ENCODE results near the gene TNFSF4.

Gene TNFSF4

GRCh38 chr1:173153503-173153902 is 53.6 kb downstream of the TNFSF4 start:
- H3K9me3 ChIP-seq (ENCODE audit: insufficient read depth, low read length), result no peaks in the 10 kb centered on the region

DNA sequence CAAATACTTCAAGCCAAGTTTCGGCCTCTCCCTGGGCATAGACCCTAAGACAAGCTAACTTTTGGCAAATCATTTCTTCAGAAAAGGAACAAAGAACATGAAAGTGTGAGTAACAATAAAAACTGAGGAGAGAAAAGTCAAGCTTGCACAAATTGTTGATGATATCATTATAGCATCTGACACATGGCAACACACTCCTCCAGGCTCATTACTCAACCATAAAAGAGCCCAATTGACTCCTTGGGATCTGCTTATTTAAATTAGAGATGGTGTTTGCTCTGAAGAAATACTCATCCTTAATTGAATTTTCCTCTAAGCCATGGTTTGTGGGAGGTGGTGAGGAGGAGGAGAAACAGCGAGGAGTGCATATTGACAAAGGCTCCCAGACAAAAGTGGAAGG is 54.5 kb downstream of the TNFSF4 start:
- no peak for TF ChIP-seq EZH2phosphoT487 (IDR thresholded peaks at IDR 0.05; ENCODE audit: low read depth)
- TF ChIP-seq, protein P1, sequence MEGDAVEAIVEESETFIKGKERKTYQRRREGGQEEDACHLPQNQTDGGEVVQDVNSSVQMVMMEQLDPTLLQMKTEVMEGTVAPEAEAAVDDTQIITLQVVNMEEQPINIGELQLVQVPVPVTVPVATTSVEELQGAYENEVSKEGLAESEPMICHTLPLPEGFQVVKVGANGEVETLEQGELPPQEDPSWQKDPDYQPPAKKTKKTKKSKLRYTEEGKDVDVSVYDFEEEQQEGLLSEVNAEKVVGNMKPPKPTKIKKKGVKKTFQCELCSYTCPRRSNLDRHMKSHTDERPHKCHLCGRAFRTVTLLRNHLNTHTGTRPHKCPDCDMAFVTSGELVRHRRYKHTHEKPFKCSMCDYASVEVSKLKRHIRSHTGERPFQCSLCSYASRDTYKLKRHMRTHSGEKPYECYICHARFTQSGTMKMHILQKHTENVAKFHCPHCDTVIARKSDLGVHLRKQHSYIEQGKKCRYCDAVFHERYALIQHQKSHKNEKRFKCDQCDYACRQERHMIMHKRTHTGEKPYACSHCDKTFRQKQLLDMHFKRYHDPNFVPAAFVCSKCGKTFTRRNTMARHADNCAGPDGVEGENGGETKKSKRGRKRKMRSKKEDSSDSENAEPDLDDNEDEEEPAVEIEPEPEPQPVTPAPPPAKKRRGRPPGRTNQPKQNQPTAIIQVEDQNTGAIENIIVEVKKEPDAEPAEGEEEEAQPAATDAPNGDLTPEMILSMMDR (IDR thresholded peaks at IDR 0.05; ENCODE audit: low read depth, low read length), result no peak
- Histone ChIP-seq H3K27ac (ENCODE audit: low read length) (no peak overlapping the region), H3K79me2 (ENCODE audit: low read length) (no peaks in the 10 kb centered on the region), H3K4me1 (ENCODE audit: low read length) (no peaks in the 10 kb centered on the region), H3K36me3 (replicated peaks; ENCODE audit: low read depth, low read length) (no peaks in the 10 kb centered on the region), H3K27me3 (ENCODE audit: low read depth, low read length) (no peaks in the 10 kb centered on the region), H3K4me2 (ENCODE audit: low read length) (no peak overlapping the region), H4K20me1 (ENCODE audit: insufficient read depth, low read length) (no peaks in the 10 kb centered on the region), H2AFZ (ENCODE audit: low read depth, low read length) (no peak overlapping the region), H3K4me3 (ENCODE audit: low read length) (no peak overlapping the region), H3K9ac (ENCODE audit: low read length) (no peak overlapping the region), H3K9me3 (ENCODE audit: insufficient read depth, low read length) (no peaks in the 10 kb centered on the region; the same call in 1 of the 2 replicates)

More at GRCh38 chr1:173153503-173153902, 53.6 kb downstream of the TNFSF4 start:
- TF ChIP-seq EZH2phosphoT487 (IDR thresholded peaks at IDR 0.05; ENCODE audit: low read depth), result no peak
- TF ChIP-seq, protein P1 (IDR thresholded peaks at IDR 0.05; ENCODE audit: low read depth, low read length), result no peak
- Histone ChIP-seq H3K4me3 (ENCODE audit: low read length) (no peak overlapping the region), H3K9ac (ENCODE audit: low read length) (no peak overlapping the region), H2AFZ (ENCODE audit: low read depth, low read length) (no peak overlapping the region), H3K36me3 (replicated peaks; ENCODE audit: low read depth, low read length) (no peaks in the 10 kb centered on the region), H4K20me1 (ENCODE audit: insufficient read depth, low read length) (no peaks in the 10 kb centered on the region), H3K27me3 (ENCODE audit: low read depth, low read length) (no peaks in the 10 kb centered on the region), H3K4me2 (ENCODE audit: low read length) (no peak overlapping the region), H3K79me2 (ENCODE audit: low read length) (no peaks in the 10 kb centered on the region), H3K4me1 (ENCODE audit: low read length) (no peaks in the 10 kb centered on the region), H3K27ac (ENCODE audit: low read length) (no peak overlapping the region)

DNA sequence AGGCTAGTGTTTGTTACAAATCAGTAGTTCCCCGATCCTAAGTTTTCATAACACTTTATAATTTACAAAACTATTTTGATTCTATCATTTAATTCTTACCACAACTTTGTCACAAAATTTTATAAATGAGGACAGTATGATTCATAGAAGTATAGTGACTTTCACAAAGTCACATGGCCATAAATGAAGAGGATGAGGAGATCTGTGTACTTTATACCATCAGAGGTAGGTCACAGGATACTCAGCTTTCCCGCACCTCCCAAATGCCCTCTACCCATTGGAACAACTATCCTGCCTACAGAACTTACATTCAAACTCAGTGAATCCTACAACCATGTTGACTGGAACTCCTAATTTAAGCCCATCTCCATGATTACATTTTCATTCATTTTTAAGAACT is 56.3 kb downstream of the TNFSF4 start:
- no peak for TF ChIP-seq EZH2phosphoT487 (IDR thresholded peaks at IDR 0.05; ENCODE audit: low read depth)
- TF ChIP-seq, protein P1 (IDR thresholded peaks at IDR 0.05; ENCODE audit: low read depth, low read length), result no peak
- Histone ChIP-seq H3K4me3 (ENCODE audit: low read length) (no peak overlapping the region), H3K27me3 (ENCODE audit: low read depth, low read length) (no peaks in the 10 kb centered on the region), H3K9ac (ENCODE audit: low read length) (no peak overlapping the region), H3K79me2 (ENCODE audit: low read length) (no peaks in the 10 kb centered on the region), H3K9me3 (ENCODE audit: insufficient read depth, low read length) (peaks cover 4% of the 10 kb centered on the region), H3K4me1 (ENCODE audit: low read length) (no peaks in the 10 kb centered on the region), H3K27ac (ENCODE audit: low read length) (no peak overlapping the region), H3K36me3 (replicated peaks; ENCODE audit: low read depth, low read length) (no peaks in the 10 kb centered on the region), H4K20me1 (ENCODE audit: insufficient read depth, low read length) (no peaks in the 10 kb centered on the region), H3K4me2 (ENCODE audit: low read length) (no peak overlapping the region), H2AFZ (ENCODE audit: low read depth, low read length) (no peak overlapping the region)

- Histone ChIP-seq H2AFZ (ENCODE audit: low read depth, low read length) (no peak overlapping the region), H3K27me3 (ENCODE audit: low read depth, low read length) (no peaks in the 10 kb centered on the region), H3K4me3 (ENCODE audit: low read length) (no peak overlapping the region), H3K4me2 (ENCODE audit: low read length) (no peak overlapping the region), H3K9me3 (ENCODE audit: insufficient read depth, low read length) (peaks cover 8% of the 10 kb centered on the region), H3K4me1 (ENCODE audit: low read length) (no peaks in the 10 kb centered on the region), H4K20me1 (ENCODE audit: insufficient read depth, low read length) (no peaks in the 10 kb centered on the region), H3K36me3 (replicated peaks; ENCODE audit: low read depth, low read length) (no peaks in the 10 kb centered on the region), H3K9ac (ENCODE audit: low read length) (no peak overlapping the region), H3K27ac (ENCODE audit: low read length) (no peak overlapping the region), H3K79me2 (ENCODE audit: low read length) (no peaks in the 10 kb centered on the region)
- TF ChIP-seq, protein P1 (IDR thresholded peaks at IDR 0.05; ENCODE audit: low read depth, low read length), result no peak
- no peak for TF ChIP-seq EZH2phosphoT487 (IDR thresholded peaks at IDR 0.05; ENCODE audit: low read depth)
These were observed 57.2 kb downstream of the TNFSF4 start for GRCh38 chr1:173149887-173150286.

All from OCI-LY3 (cell line).